ENCODE measurements around the gene DSC1. TPM values are rescaled to one million over a fixed set of nuclear protein-coding genes. Genes with fewer than 3 reads are reported as not detected.
"Not testable (repeated sequence)": the region's sequence is repeated elsewhere in the genome, so short reads cannot be mapped to it uniquely, and the experiment has no call there.

Gene DSC1
- total and polyA plus RNA-seq, 7 donors: 0.09 TPM; not detected in 6

- no peaks in the 10 kb centered on the region for H3K4me1 ChIP-seq
- DNase-seq: no peak
- WGBS, 2 donors: 79 to 87% methylated on average over 1 of the region's 1 CpG
- no peaks in the 10 kb centered on the region for H3K36me3 ChIP-seq
- no peaks in the 10 kb centered on the region for H3K27me3 ChIP-seq
- H3K27ac ChIP-seq: no peak overlapping the region
- TF ChIP-seq POLR2AphosphoS5 (IDR thresholded peaks at IDR 0.05): no peak
- TF ChIP-seq, protein P1, sequence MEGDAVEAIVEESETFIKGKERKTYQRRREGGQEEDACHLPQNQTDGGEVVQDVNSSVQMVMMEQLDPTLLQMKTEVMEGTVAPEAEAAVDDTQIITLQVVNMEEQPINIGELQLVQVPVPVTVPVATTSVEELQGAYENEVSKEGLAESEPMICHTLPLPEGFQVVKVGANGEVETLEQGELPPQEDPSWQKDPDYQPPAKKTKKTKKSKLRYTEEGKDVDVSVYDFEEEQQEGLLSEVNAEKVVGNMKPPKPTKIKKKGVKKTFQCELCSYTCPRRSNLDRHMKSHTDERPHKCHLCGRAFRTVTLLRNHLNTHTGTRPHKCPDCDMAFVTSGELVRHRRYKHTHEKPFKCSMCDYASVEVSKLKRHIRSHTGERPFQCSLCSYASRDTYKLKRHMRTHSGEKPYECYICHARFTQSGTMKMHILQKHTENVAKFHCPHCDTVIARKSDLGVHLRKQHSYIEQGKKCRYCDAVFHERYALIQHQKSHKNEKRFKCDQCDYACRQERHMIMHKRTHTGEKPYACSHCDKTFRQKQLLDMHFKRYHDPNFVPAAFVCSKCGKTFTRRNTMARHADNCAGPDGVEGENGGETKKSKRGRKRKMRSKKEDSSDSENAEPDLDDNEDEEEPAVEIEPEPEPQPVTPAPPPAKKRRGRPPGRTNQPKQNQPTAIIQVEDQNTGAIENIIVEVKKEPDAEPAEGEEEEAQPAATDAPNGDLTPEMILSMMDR (IDR thresholded peaks at IDR 0.05): no peak
- TF ChIP-seq POLR2A (IDR thresholded peaks at IDR 0.05): no peak
- TF ChIP-seq EP300 (IDR thresholded peaks at IDR 0.05): no peak
- intact Hi-C loops (cut with DNase I): no loop called here
- no peak overlapping the region for H3K4me3 ChIP-seq
- H3K9me3 ChIP-seq: no peaks in the 10 kb centered on the region
Measured at GRCh38 chr18:31125878-31126277, 36.8 kb downstream of the DSC1 start.

DNA sequence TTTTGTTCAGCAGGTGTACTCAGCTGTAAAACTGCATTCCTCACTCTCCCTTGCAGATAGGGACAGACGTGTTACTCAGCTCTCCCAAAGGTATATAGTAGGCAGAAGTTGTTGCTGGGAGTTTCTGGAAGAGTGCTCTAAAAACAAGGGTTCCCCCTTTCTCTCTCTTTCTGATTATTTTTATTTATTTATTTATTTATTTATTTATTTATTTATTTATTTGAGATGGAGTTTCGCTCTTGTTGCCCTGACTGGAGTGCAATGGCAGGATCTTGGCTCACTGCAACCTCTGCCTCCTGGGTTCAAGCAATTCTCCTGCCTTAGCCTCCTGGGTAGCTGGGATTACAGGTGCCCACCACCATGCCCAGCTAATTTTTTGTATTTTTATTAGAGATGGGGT is 39.5 kb downstream of the DSC1 start:
- H3K36me3 ChIP-seq; H3K4me1 ChIP-seq; DNase-seq; H3K27ac ChIP-seq; intact Hi-C loops (cut with DNase I); H3K9me3 ChIP-seq; H3K4me3 ChIP-seq; H3K27me3 ChIP-seq: not testable (repeated sequence)
- WGBS, 2 donors: 77 to 88% methylated on average over 2 of the region's 2 CpGs

- intact Hi-C loops (cut with DNase I): no loop called here
- 53 to 60% methylated on average over 2 of the region's 2 CpGs for WGBS, 2 donors
Measured at GRCh38 chr18:31120594-31120993, 42.1 kb downstream of the DSC1 start.

DNA sequence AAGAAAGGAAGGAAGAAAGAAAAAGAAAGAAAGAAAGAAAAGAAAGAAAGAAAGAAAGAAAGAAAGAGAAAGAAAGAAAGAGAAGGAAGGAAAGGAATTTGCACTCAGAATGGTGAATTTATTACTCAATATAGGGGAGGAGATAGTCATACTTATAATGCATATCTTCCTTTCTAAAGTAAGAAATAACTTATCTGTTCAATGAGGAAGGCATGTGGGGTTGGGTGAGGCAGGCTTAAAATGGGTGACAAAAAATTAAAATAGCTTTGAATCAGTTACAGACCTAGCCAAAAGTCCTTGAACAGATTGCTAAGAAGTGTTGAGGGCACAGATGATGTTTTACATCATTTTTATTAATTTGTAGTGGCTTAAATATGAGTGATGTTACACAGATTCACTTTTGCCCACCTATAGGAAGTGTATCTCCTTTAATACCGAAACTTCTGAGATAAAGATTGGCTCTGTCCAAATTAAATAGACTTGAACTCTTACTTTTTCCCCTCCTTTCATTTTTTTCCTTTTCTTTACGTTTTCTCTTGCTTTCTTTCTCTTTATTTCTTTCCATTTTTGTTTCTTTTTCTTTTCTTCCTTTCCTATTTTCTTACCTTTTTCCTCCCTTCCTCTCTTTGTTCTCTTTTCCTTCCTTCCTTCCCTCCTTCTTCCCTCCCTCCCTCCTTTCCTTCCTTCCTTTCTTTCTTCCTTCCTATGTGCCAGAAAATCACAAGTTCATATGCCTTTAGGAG is 45.6 kb downstream of the DSC1 start:
- TF ChIP-seq POLR2A (IDR thresholded peaks at IDR 0.05): no peak
- TF ChIP-seq EP300 (IDR thresholded peaks at IDR 0.05): no peak
- TF ChIP-seq, protein P1 (IDR thresholded peaks at IDR 0.05): no peak
- no peak for TF ChIP-seq POLR2AphosphoS5 (IDR thresholded peaks at IDR 0.05)
- intact Hi-C loops (cut with DNase I): no loop called here
- Histone ChIP-seq H3K9me3 (no peaks in the 10 kb centered on the region), H3K27ac (no peak overlapping the region), H3K27me3 (no peaks in the 10 kb centered on the region), H3K4me3 (no peak overlapping the region), H3K36me3 (no peaks in the 10 kb centered on the region), H3K4me1 (no peaks in the 10 kb centered on the region)
- 81 to 88% methylated on average over 2 of the region's 2 CpGs for whole genome bisulfite sequencing, 2 donors
- DNase-seq: no peak

More at GRCh38 chr18:31120594-31120993, 42.1 kb downstream of the DSC1 start:
- DNase-seq: no peak
- Histone ChIP-seq H3K4me1 (no peaks in the 10 kb centered on the region), H3K9me3 (no peaks in the 10 kb centered on the region), H3K27me3 (no peaks in the 10 kb centered on the region), H3K36me3 (no peaks in the 10 kb centered on the region), H3K4me3 (no peak overlapping the region), H3K27ac (no peak overlapping the region)
- TF ChIP-seq POLR2AphosphoS5 (IDR thresholded peaks at IDR 0.05) (no peak), EP300 (IDR thresholded peaks at IDR 0.05) (no peak), POLR2A (IDR thresholded peaks at IDR 0.05) (no peak)
- TF ChIP-seq, protein P1 (IDR thresholded peaks at IDR 0.05): no peak

DNA sequence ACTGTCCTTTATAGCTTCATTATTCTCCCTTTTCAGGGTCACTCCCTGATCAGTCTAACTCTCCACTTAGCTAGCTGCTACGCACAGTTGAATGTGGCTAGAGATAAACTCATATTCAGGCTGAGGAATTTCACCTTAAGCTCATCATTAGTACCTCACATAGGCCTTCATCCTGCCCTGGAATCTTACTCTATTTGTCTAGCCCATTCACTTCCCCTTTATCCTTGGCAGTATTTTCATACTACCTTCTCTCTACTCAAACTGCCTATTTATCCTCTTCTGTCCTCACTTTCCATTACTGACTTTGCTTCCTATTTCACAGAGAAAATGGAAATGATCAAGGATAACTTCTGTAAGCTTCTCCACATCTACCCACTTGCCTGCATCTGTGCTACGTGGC is 49.9 kb downstream of the DSC1 start:
- Histone ChIP-seq H3K4me3 (no peak overlapping the region), H3K9me3 (no peaks in the 10 kb centered on the region), H3K27ac (no peak overlapping the region), H3K36me3 (no peaks in the 10 kb centered on the region), H3K4me1 (no peaks in the 10 kb centered on the region), H3K27me3 (no peaks in the 10 kb centered on the region)
- TF ChIP-seq, protein P1 (IDR thresholded peaks at IDR 0.05): no peak
- TF ChIP-seq EP300 (IDR thresholded peaks at IDR 0.05) (no peak), POLR2AphosphoS5 (IDR thresholded peaks at IDR 0.05) (no peak), POLR2A (IDR thresholded peaks at IDR 0.05) (no peak)
- intact Hi-C loops (cut with DNase I): no loop called here
- no peak for DNase-seq
- 85 to 94% methylated on average over 2 of the region's 2 CpGs for WGBS, 2 donors
